GM13977 (cell line): ENCODE data around the gene PISD.
A peak's percentile ranks its signal among the peaks of the same experiment; 100 is the strongest.
"Not testable (repeated sequence)": the region's sequence is repeated elsewhere in the genome, so short reads cannot be mapped to it uniquely, and the experiment has no call there.

ENCODE experiments used
- DNase-seq: peaks from one replicate; pipeline ENCODE4 v3.0.0; 2012; ENCODE audit warnings: low spot score
- in situ Hi-C: fragments of 300-500 bp; cut with MboI; formaldehyde crosslinking; loops from one replicate; pipeline ENCODE4 v1.12.0; 2022; ENCODE audit warnings: low sequenced_read_pairs, low pct_unique_long_range_greater_than_20kb, mixed read lengths, inconsistent platforms; ENCODE audit not compliant: unreplicated experiment
- TF ChIP-seq, protein P1 (sequence below): IDR thresholded peaks from 2 replicates; pipeline ENCODE4 v1.5.1; 2012; ENCODE audit warnings: mild to moderate bottlenecking, control low read depth; ENCODE audit not compliant: insufficient read depth; ENCODE audit errors: extremely low read depth, missing control alignments

PISD gene

DNA sequence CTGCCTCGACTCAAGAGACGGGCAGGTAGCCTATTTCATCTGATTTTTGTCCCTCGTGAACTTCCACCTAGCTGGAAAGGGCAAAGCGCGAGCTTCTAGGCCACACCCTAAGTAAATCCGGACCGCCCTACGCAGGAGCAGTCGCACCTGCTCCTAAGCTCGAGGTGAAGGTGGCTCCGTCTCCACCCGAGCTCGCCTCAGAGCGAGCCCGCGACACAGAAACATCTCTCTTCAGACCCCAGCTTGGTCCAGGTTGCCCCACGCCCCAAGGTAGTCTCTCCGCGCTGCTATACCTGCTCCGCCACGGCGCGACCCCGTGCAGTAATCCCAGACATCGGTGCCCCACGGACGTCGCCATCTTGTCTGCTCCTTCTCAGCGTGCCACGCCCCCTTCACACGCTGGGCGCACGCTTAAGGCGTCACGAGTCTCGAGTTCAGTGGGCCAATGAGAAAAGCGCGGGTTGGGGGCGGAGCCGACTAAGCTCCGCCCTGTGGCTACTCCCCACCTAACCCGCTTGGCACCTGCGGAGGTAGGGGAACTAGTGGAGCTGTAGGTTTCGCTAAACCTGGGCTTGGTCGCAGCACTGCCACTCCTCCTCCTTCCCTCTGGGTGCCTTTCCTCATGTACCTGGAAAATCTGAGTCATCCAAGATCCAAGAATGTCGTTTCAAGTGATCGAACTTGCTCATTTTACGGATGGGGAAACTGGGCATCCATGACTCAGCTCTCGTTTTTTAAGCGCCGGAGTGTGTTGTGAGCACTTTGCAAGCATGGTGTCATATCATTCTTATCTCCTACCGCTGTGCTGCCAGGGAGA, at the start of gene PISD:
Gene PISD, minus strand, starts transcription at position 365 of the 817 bp plus-strand sequence. Its CDS starts 7 bp downstream, at position 358.
- in situ Hi-C loops, result loop anchor here (10.0 kb wide), 1 partner anchor 283 kb away; the partner anchor contains the start of gene YWHAH
- DNase-seq, result peak; percentile 93
- TF ChIP-seq, protein P1, sequence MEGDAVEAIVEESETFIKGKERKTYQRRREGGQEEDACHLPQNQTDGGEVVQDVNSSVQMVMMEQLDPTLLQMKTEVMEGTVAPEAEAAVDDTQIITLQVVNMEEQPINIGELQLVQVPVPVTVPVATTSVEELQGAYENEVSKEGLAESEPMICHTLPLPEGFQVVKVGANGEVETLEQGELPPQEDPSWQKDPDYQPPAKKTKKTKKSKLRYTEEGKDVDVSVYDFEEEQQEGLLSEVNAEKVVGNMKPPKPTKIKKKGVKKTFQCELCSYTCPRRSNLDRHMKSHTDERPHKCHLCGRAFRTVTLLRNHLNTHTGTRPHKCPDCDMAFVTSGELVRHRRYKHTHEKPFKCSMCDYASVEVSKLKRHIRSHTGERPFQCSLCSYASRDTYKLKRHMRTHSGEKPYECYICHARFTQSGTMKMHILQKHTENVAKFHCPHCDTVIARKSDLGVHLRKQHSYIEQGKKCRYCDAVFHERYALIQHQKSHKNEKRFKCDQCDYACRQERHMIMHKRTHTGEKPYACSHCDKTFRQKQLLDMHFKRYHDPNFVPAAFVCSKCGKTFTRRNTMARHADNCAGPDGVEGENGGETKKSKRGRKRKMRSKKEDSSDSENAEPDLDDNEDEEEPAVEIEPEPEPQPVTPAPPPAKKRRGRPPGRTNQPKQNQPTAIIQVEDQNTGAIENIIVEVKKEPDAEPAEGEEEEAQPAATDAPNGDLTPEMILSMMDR, result no peak

DNA sequence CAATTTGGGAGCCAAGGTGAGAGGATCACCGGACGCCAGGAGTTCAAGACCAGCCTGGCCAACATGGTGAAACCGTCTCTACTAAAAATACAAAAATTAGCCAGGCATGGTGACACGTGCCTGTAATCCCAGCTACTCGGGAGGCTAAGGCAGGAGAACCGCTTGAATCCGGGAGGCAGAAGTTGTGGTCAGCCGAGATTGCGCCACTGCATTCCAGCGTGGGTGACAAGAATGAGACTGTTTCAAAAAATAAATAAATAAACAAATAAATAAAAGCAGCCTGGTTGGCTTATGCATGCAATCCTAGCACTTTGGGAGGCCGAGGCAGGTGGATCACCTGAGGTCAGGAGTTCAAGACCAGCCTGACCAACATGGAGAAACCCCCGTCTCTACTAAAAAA, 49.2 kb upstream of the PISD start:
- in situ Hi-C loops, DNase-seq: not testable (repeated sequence)

DNA sequence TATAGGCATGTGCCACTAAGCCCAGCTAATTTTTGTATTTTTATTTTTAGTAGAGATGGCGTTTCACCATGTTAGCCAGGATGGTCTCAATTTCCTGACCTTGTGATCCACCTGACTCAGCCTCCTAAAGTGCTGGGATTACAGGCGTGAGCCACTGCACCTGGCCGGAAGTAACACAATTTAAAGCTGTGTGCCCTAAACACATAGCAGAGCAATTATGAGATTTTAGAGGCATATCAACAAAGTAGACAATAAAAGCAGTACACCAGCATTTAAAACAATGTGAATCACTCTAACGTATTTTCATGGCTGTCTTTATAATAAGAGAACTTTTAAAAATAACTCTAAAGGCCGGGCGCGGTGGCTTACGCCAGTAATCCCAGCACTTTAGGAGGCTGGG, 45.5 kb upstream of the PISD start:
- DNase-seq, result no peak
- TF ChIP-seq, protein P1, result no peak
- in situ Hi-C loops, result no loop called here

DNA sequence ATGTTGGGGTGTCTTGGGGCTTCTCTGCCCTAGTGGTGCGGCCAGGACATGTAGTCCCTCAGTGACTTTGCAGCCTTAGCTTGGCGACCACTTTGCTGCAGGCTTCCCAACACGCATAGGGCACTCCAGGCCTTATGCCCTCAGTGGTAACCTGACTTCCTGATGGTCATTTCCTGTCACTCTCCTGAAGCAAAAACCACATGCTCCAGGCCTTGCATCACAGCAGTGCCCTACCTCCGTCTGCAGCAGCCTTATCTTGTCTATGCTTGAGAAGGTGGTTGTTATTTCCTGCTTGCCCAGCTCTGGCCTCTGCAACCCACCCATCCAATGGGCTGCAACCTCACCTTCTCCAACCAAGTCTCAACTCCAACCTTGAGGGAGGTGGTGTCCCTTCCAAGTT, 33.4 kb upstream of the PISD start:
- TF ChIP-seq, protein P1, result no peak
- no peak for DNase-seq
- in situ Hi-C loops, result no loop called here

DNA sequence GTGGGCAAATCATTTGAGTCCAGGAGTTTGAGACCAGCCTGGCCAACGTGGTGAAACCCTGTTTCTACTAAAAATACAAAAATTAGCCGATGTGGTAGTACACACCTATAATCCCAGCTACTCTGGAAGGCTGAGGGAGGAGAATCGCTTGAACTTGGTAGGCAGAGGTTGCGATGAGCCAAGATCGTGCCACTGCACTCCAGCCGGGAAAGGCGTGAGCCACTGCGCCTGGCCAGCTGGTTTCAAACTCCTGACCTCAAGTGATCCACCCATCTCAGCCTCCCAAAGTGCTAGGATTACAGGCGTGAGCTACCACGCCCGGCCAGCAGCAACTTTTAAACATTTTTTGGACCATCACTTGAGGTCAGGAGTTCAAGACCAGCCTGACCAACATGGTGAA, 32.0 kb upstream of the PISD start:
- in situ Hi-C loops, DNase-seq: not testable (repeated sequence)

DNA sequence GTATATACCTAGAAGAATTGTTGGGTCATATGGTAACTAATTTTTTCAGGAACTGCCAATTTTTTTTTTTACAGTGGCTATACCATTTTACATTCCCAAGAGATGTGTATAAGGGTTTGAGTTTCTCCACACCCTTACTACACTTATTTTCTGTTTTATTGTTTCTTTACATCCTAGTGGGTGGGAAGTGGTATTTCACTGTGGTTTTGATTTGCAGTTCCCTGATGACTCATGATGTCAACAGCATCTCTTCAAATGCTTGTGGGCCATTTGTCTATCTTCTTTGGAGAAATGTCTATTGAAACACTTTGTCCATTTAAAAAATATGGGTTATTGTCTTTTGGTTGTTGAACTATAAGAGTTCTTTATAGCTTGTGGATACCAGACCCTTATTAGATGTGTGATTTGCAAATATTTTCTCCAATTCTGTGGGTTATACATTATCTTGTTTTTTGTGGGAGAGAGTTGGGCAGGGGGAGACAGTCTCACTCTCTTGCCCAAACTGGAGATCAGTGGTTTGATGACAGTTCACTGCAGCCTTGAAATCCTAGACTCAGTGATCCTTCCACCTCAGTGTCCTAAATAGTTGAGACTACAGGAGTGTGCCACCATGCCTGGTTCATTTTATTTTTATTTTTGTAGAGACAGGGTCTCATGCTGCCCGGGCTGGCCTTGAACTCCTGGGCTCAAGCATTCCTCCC, 30.3 kb upstream of the PISD start:
- in situ Hi-C loops, result no loop called here
- TF ChIP-seq, protein P1, result no peak
- no peak for DNase-seq

DNA sequence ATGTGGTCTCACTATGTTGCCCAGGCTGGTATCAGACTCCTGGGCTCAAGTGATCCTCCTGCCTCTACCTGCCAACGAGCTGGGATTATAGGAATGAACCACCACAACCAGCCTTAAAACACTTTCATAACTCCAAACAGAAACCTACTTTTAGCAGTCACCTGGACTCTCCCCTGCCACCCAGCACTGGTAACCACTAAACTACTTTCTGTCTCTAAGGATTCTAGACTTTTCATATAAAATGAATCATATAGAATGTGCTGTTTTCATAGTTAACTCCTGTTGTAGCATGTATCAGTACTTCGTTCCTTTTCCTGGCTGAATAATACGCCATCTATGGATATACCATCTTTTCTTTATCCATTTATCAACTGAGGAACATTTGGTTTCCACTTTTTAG, 29.4 kb upstream of the PISD start:
- TF ChIP-seq, protein P1, result no peak
- no peak for DNase-seq
- in situ Hi-C loops, result no loop called here
